Ishikawa (cell line): ENCODE results near the gene PRCC.

Experiments used
- CEBPB ChIP-seq: IDR thresholded peaks from 2 replicates; pipeline ENCODE4 v1.6.1; 2012
- EGR1 ChIP-seq: IDR thresholded peaks from 2 replicates; pipeline ENCODE4 v1.6.1; 2012
- EP300 ChIP-seq: IDR thresholded peaks from 2 replicates; pipeline ENCODE4 v1.6.1; 2012; ENCODE audit warnings: borderline replicate concordance
- FOXM1 ChIP-seq: IDR thresholded peaks from 2 replicates; pipeline ENCODE4 v1.6.1; 2012; ENCODE audit warnings: low read depth, borderline replicate concordance
- TAF1 ChIP-seq: IDR thresholded peaks from 2 replicates; pipeline ENCODE4 v1.6.1; 2012; ENCODE audit warnings: low read depth, mild to moderate bottlenecking
- YY1 ChIP-seq: IDR thresholded peaks from 2 replicates; pipeline ENCODE4 v1.6.1; 2012; ENCODE audit warnings: low read depth
- TF ChIP-seq, protein P1 (sequence below): IDR thresholded peaks from 2 replicates; pipeline ENCODE4 v1.6.1; 2012

DNA sequence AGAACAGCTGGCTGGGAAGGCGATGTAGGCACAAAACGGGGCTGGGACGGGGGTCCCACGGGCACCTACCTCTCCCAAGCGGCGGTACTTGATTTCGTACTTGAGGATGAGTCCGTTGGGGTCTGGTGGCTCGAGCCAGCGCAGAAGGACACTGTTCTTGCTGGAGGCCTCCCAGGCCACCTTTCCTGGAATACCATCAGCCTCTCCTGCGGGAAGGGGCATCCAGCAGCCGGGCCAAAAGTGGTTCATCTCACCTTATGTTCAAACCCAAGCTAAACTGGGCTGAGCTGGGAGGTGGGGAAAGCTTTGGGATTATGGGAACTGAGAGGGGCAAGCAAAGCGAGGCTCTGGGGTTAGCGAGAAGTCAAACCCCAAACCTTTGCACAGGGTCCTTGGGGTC, 77.3 kb downstream of the PRCC start:
- TF ChIP-seq, protein P1, sequence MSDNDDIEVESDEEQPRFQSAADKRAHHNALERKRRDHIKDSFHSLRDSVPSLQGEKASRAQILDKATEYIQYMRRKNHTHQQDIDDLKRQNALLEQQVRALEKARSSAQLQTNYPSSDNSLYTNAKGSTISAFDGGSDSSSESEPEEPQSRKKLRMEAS, result no peak
- no peak for TF ChIP-seq EGR1
- no peak for TF ChIP-seq YY1
- TF ChIP-seq EP300, result no peak
- no peak for TF ChIP-seq CEBPB
- TF ChIP-seq FOXM1, result no peak
- TF ChIP-seq TAF1, result no peak
